Epidermal melanocyte (primary cell): ENCODE data around the gene PEMT.
"Not testable (repeated sequence)": the region's sequence is repeated elsewhere in the genome, so short reads cannot be mapped to it uniquely, and the experiment has no call there.

Experiments used
- DNase-seq: peaks from one replicate; pipeline ENCODE4 v3.0.0; 2011; ENCODE audit warnings: low spot score; ENCODE audit not compliant: insufficient read length

PEMT gene

DNA sequence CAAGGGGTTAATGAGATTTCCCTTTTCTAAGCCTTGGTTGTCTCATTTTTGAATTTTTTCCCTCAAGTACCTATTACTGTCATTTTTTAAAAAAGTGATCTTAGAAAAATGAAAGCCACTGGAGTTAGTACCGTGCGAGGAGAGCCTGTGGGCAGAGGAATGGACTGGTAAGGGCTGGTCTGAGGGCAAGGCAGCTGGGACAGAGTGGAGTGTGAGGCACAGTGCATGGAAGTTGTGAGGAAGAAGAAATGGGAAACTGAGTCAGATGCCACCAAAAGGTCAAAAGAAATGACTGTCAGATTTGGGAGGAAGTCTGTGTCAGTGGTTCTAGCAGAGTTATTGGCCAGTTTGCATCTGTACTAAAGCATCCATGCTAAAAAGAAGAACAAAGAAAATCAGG lies 103.5 kb downstream of the PEMT start:
- DNase-seq = no peak

GRCh38 chr17:17486416-17486815 lies 105.1 kb downstream of the PEMT start:
- DNase-seq = not testable (repeated sequence)

DNA sequence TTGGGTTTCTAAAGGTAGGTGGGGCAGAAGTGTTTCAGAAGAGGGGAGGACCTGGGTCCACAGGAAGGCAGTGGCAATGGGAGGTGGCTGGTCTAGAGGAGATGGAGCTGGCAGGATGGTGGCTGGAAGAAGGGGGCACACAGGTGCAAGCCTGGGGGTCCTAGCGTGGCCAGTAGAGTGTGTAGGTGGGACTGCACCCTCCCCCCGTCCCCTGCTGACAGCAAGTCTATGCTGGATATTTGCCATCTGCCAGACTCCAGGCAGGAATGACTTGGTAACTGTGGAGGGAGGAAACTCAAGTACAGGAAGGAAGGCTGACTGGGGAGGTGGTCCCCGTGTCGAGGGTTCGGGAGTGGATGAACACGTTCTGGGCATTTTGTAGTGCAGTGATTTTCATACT lies 106.1 kb downstream of the PEMT start:
- no peak for DNase-seq

DNA sequence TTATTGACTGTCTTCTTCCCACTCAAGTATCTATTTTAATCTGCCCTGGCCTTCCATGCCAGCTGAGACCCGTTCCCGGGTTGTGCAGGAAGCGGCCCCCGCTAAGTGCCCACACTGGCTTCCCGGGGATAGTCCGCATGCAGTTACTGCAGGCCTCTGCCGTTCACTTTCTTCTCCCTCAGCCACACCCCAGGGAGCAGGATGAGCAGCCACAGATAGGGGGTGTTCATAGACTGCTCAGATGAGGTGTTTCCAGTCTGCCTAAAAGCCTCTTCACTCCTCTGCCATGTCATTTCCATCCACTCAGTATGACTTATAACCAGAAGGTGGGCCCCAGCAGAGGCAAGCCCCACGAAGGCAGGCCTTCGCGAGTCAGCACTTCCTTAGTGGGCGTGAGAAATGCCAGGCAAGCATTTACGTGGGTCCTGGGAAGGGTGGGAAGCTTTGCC lies 107.0 kb downstream of the PEMT start:
- DNase-seq = no peak

GRCh38 chr17:17481860-17482259 lies 109.6 kb downstream of the PEMT start:
- DNase-seq = no peak

DNA sequence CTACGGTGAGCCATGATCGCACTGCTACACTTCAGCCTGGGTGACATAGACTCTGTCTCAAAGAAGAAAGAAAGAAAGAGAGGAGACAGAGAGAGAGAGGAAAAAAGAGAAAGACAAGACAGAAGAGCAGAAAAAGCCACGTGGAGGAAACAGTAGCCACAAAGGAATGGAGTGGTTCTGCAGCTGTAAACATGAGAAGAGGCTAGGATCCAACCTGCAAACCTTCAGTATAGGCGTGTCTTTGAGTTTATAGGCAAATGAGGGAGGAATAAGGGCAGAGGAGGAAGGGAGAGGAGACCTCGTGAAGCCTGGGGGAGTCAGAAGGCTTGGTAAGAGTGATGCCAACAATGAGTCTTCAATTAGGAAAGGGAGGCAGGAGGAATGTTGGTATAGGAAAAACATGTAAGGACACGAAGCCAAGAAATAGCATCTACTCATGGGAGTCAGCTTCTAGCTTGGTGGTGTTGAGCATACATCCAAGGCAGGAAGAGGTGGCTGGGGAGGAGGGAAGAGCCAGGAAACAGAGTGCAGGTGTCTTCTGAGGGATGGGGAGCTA lies 110.8 kb downstream of the PEMT start:
- no peak for DNase-seq

DNA sequence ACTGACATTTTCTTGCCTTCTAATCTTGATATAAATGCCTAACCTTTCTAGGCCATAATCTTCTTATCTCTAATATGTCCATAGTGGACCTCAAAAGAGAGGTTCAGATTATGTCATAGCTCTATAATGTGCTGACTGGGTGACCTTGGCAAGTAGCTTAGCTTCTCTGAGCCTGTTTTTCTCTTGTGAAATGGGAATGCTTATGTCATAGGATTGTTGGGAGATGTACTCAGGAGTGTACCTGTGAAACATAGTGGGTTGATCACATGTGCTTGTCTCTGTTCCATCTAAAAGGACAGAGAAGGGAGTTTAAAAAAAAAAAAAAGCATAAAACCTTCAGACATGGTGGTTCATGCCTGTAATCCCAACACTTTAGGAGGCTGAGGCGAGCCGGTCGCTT lies 112.3 kb downstream of the PEMT start:
- DNase-seq = no peak

DNA sequence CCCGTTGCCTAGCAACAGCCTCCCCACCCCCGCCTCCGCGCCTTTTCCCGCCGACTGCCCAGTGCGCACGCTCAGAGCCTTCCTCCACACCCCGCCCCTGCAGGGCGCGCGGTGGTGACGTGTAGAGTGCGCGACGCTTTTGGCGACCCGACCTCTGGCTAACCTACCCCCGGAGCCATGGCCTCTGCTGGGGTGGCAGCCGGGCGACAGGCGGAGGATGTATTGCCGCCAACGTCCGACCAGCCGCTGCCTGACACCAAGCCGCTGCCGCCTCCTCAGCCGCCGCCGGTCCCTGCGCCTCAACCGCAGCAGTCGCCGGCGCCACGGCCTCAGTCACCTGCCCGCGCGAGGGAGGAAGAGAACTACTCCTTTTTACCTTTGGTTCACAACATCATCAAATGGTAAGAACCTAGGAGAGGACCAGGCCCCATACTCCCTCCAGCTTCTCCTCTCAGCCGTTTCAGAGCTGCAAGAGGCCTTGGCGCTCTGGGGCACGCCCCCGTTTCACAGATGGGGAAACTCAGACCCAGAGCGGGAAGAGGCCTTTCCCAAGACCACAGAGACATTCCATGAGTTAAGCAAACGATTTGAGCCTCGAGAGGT lies 114.5 kb downstream of the PEMT start, which contains the start of gene MED9:
Gene MED9, plus strand, starts transcription at position 136 of the 603 bp plus-strand sequence. Its CDS starts 42 bp downstream, at position 178.
- DNase-seq = peak; percentile 98

- DNase-seq = no peak
These were observed 117.2 kb downstream of the PEMT start for GRCh38 chr17:17474341-17474740.

DNA sequence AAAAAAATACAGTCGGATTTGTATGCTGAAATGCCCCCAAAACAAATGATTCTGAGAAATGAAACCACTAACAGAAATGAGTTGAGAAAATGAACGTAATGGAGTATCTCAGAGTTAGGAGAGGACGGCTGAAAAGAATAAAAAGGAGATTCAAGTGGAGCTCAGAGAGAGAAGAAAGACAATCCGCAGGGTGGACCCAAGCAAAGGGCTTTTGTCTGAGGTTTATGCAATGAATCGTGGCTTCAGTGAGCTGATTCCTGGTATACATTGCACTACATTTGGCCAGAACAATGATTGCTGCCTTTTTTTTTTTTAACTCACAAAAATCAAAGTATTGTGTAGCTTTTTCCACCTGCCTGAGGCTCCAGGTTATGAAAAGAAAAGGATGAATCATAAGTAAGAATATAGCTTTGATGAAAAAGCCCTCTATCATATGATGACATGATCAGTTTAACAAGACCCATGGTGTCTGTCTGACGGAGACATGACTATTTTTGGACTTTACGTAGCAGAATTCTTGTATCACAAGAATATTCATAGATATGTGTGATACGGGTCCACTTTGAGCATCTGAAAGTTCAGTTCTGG lies 119.1 kb downstream of the PEMT start:
- DNase-seq = no peak

- no peak for DNase-seq
These were observed 121.5 kb downstream of the PEMT start for GRCh38 chr17:17469996-17470395.

DNA sequence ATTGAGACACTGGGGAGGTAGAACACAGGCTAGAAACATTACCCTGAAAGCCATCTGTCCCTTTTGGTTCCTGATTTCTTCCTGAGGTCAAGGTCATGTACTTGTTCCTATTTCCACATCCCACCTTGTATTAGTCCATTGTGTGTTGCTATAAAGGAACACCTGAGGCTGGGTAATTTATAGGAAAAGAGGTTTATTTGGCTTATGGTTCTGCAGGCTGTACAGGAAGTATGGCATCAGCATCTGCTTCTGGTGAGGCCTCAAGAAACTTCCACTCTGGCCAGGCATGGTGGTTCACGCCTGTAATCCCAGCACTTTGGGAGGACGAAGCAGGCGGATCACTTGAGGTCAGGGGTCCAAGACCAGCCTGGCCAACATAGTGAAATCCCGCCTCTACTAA lies 122.2 kb downstream of the PEMT start:
- no peak for DNase-seq

DNA sequence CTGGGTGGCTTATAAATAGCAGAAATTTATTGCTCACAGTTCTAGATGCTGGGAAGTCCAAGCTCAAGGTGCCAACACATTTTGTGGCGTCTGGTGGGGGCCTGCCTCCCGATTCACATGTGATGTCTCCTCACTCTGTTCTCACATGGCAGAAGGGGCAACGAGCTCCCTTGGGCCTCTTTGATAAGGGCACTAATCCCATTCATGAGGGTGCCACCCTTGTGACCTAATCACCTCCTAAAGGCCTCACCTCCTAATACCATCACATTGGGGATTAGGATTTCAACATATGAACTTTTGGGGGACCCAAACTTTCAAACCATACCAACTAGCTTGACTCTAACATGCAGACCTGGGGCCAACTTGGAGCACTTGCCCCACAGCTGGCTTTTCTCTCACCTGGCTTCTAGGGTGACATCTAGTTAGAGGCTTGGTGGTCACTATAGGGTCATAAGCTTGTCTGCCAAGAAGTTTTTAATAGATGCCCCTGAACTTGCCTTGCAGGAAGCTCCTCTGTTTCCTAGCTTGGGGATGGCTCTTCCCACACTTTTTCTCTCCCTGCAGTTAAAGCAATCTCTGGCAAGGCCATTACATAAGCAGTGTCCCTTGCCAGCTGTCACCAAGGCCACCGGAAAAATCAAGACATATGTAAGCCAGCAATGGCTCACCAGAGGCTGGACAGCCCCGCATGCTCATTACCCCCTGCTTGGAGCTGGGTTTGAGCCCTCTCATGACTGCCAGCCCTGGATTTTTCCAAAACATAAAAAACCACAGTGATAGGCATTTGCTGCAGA lies 123.1 kb downstream of the PEMT start:
- DNase-seq = no peak

DNA sequence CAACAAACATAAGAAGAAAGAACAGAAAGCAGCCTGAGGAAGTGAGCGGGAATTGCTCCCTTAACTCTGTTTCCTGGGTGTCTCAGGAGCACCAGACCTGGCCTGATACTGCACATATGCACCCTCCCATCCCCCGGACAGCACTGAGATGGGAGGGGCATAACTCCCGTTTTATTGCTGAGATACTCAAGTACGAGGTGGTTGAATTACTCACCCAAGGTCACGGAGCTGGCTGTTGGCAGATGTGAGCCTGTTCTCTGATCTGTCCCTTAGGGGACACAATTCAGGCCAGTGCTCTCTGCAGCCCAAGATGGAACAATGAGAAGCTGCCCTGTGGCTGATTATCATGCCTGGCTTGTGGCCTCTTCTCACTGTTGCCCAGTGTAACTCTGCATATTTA lies 123.8 kb downstream of the PEMT start:
- DNase-seq = no peak

DNA sequence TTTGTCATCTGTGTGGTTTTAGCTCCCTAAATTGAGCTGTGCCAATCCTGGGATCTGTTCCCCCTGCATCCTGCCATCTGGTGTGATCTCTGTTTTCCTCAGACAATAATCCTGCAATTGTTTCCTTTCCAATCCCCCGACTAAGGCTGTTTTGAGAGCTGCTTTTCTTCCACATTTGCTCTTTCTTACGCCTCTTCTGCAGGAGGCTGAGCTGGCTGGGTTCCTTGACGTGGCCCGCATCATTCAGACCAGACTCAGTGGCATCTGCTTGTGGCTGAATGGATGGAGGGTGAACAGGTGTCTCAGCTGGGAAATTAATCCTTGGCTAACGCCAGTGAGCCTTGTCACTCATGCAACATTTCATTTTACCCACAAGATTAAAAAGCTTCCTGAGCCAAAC lies 124.5 kb downstream of the PEMT start:
- DNase-seq = no peak

DNA sequence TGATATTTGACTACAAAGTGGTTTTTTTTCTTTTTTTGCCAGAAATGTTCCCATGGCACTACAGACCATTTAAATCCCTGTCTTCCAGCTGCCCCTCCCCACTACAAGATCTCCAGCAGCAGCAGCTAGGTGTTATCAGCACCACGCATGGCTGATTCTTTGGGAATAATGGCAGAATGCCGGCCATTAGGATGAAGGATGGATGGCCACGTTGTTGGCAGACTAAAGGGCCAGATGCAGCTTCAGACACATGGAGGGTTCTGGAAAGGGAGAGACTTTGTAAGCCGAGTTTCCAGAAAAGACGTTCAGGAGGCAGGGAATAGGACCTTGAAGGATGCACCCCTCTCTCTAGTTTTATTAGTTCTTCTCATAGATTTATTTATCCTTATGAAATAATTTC lies 125.0 kb downstream of the PEMT start:
- DNase-seq = no peak

DNA sequence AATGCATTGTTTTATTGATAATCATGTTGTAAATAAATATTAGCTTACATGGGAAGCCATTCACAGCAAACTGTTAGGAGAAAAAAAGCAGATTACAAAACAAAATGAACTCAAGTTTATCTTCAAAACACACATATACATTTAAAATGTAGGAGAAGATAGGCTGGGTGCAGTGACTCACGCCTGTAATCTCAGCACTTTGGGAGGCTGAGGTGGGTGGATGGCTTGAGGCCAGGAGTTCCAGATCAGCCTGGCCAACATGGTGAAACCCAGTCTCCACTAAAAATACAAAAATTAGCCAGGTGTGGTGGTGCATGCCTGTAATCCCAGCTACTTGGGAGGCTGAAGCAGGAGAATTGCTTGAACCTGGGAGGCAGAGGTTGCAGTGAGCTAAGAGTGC lies 125.6 kb downstream of the PEMT start:
- DNase-seq = not testable (repeated sequence)

- no peak for DNase-seq
These were observed 127.7 kb downstream of the PEMT start for GRCh38 chr17:17463821-17464220.

DNA sequence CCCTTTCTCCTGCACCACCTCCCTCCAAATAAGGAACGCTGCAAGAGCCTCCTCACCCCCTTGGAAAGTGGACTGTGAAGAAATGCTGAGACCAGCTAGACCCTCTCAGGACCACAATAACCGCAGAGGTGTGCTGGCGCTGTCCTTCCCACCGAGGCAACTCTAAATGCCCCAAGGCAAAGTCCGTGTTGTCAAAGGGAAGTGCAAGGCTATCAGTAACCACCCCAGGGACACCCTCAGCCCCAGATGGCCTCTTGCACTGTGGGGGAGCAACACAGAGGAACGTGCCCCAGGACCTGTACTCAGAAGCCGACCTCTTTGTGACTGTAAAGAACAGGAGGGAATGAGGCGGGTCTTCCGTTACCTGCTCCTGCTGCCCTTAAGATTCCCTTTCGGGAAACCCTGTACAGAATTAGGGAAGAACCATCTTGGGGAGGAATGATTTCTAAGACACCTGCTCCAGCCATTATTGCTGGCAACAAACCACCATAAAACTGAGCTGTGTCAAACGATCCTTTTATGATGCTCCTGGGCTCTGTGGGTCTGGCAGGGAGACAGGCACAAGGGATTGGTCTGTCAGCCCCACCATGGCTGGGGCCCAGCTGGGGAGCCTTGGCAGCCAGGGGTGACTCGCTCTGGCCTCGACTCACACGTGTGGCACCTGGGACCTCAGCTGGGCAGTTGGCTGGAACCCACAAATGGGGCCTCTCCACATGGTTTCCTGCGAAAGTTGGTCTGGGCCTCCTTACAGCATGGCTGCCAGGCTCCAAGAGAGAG lies 129.3 kb downstream of the PEMT start:
- no peak for DNase-seq

GRCh38 chr17:17460038-17460437 lies 131.5 kb downstream of the PEMT start:
- DNase-seq = no peak

DNA sequence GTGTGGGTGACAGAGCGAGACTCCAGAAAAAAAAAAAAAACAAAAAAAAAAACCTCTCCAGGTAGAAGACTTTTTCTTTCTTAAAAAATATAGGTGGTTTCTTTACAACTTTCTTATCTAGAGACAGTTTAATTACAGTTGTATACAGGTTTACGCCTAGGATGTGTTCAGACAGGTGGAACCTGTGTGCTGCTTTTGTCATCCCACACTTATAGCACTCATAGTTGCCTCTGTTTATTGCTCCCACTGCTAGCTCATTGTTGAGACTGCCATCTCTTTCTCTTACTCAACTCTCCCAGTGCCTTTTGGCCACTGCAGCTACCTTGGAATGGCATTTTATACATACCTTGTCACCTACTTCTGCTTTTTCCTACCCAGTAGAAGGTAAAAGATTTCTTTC lies 133.8 kb downstream of the PEMT start:
- DNase-seq = no peak

DNA sequence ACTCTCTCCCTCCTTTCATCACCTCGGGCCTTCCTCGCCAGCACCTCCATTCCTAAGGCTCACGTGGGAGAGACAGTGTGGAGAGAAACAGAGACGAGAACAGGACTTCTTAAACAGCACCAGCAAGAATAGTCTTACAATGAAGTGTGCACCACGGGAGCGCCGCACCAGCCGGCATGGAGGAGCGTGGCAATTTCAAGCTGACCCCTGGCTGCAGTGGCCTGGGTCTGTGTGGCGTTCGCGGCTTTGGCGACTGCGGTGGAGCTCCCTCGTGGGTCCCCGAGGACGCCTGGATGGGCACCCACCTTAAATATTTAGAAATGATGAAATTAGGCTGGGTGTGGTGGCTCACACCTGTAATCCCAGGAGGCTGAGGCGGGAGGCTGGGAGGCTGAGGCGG lies 135.3 kb downstream of the PEMT start:
- DNase-seq = no peak
